Daoy (cell line): ENCODE data around the gene DAB2IP. TPM values are rescaled to one million over a fixed set of nuclear protein-coding genes. Genes with fewer than 3 reads are reported as not detected.

Experiments used
- DNase-seq: peaks from one replicate; pipeline ENCODE4 v3.0.0-alpha.2; 2015; ENCODE audit warnings: low read depth
- total RNA-seq: library from RNA; depleted of rRNA; stranded (reverse); fragments of >200 nt; shearing (Covaris generic); gene quantifications from 2 replicates; pipeline ENCODE4 v1.2.3, GENCODE V29; 2014

DAB2IP gene
- total RNA-seq, 1 experiment from 2014 or later: 15.9 TPM

DNA sequence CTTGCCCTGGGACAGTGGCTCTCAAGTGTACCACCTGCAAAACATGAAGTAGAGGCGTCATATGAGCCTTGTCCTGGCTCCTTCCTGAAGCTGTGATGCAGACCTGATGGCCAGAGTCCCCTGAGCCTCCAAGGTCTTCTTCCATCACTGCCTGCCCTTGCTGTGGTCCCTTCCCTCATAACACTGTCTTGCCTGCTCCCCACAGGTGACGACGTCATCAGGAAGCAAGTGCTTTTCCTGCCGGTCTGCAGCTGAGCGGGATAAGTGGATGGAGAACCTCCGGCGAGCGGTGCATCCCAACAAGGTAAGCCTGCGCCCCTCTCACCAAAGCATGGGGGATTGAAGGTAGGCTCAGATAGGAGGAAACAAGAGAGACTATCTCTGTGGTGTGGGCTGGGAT lies 107.3 kb downstream of the DAB2IP start:
- no peak for DNase-seq

DNA sequence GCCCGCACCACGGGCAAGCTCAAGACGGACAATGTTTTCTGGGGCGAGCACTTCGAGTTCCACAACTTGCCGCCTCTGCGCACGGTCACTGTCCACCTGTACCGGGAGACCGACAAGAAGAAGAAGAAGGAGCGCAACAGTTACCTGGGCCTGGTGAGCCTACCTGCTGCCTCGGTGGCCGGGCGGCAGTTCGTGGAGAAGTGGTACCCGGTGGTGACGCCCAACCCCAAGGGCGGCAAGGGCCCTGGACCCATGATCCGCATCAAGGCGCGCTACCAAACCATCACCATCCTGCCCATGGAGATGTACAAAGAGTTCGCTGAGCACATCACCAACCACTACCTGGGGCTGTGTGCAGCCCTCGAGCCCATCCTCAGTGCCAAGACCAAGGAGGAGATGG lies 108.6 kb downstream of the DAB2IP start:
- no peak for DNase-seq

DNA sequence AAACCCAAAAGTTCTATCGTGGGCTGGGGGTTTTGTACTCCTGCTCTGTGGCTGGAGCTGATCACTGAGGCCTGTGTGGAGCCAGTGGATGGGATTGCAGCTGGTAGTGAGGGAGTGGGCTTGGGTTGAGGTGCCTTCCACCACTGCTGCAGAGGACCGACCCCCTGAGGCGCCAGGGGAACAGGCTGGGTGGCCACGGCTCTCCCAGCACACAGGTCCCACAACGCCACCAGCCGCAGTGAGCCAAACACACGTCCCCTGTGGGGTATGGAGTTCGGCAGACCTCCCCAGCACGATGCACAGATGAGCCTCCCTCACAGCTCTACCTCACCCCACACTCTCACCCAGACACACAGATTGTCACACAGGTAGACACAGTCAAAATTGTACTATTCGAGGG lies 109.1 kb downstream of the DAB2IP start:
- no peak for DNase-seq

DNA sequence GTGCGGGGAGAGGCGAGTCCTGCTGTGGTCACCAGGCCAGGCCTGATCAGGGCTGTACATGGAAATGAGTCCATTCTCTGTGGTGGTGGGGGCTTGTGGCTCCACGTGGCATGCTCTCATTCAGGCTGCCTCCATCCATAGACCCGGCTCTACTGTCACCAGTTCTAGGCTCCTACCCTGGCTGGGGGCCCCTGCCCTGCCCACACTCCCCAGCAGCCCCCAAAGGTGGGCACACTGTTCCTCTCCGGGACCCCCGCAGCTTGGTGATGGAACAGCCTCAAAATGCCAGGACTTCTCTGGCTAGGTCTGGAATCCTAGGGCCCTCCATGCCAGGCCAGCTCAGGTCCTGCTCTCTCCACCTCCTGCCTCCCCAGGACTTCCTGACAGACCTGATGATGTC lies 111.7 kb downstream of the DAB2IP start:
- DNase-seq: no peak

DNA sequence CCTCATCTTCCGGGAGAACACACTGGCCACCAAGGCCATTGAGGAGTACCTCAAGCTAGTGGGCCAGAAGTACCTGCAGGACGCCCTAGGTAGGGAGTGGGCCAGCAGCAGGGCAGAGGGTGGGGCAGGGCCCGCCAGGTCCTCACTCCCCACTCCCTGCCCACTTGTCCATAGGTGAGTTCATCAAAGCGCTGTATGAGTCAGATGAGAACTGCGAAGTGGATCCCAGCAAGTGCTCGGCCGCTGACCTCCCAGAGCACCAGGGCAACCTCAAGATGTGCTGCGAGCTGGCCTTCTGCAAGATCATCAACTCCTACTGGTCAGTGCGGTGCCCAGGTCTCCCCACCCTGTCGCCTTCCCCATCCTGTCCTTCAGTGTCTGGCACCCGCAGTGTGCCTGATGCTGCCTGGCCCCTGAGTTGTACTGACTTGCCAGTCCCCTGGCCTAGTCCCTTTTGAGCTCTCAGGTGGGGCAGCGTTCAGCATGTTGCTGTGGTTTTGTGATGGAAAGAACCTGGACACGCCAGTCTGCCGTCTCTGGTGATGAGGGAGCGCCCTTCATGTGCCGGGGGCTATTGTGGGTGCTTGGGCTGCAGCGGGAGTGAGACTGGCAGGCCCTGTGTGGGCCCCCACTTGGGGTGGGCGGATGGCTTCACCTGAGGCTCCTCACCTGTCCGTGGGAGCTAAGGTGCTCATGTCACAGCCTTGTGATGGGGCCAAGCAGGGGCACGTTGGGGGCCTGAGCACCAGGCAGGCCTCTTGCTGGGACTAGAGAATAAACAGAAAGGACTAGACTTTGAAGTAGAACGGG lies 112.3 kb downstream of the DAB2IP start:
- no peak for DNase-seq

DNA sequence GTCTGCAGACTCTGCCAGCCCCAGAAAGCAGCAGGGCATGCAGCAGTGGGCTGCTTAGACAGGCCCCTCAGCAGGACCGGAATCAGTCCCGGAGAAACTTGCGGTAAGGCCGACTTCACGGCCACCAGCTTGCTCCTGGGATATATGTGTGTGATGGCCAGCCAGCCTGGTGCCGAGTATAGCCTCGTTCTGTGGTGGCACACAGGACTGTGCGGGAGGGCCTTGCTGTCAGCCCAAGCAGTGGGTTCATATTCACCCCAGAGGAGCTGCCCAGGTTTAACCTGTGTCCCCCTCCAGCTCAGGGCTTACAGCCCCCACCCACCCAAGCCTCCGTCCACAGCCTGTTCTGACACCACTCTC lies 112.9 kb downstream of the DAB2IP start:
- DNase-seq: no peak

DNA sequence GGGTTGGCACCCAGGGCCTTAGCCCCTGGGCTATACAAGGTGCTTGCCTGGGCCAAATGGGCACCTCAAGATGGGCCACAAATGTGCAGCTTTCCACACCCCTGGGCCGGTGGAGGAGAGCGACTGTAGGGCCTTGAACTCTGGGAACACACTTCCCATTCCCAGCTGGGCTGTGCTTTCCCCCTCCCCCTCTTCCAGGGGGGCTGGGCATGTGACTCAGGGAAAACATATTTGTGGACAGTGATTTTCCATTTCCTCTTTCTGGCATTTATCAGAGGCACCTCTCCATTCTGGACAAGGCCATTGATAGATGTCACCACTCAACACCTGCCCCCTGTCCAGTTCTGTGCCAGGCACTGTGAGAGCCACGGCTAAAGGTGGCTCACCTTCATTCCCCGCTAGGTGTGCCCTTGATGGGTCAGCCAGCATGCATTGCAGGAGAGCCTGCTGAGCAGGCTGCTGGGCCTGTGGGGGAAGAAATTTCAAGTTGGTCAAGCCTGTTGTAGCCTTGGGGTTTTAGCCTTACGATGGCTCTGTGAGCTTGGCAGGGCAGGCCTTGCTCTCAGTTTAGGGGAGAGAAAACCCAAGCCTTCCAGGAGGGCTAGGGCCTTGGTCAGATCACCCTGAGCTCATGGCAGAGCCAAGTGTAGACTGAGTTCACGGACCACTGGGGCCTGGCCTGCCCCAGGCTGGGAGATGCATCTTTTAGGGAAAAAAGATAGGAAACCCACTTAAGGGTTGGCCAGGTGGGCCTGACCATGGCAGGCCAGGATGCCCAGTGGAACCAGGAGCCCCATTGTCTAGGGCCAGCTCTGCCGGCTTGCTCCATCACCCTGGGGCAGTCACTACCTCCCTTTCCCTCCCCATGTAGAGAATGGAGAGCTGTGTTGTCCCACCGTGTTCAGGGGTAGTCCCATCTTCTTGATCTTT lies 113.9 kb downstream of the DAB2IP start:
- DNase-seq: peak; percentile 70

DNA sequence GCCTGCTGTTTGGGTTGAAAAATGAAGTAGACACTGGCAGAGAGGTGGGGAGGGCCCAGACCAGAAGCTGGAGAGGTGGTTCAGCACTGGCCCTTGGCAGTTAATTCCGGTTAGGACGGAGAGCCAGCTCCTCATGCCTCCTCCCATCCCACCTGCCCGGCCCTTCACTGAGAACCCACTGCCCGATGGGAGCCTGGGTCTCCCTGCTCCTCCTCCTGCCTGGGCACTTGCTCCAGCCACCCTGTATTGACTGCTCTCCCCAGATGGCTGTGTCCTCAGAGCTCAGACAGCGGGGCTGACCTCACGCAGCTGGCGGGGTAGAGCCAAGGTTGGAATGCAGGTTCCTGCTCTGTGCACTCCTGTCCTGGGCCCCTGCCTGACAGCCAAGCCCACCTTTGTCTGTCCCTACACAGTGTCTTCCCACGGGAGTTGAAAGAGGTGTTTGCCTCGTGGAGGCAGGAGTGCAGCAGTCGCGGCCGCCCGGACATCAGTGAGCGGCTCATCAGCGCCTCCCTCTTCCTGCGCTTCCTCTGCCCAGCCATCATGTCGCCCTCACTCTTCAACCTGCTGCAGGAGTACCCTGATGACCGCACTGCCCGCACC lies 114.7 kb downstream of the DAB2IP start:
- no peak for DNase-seq

DNA sequence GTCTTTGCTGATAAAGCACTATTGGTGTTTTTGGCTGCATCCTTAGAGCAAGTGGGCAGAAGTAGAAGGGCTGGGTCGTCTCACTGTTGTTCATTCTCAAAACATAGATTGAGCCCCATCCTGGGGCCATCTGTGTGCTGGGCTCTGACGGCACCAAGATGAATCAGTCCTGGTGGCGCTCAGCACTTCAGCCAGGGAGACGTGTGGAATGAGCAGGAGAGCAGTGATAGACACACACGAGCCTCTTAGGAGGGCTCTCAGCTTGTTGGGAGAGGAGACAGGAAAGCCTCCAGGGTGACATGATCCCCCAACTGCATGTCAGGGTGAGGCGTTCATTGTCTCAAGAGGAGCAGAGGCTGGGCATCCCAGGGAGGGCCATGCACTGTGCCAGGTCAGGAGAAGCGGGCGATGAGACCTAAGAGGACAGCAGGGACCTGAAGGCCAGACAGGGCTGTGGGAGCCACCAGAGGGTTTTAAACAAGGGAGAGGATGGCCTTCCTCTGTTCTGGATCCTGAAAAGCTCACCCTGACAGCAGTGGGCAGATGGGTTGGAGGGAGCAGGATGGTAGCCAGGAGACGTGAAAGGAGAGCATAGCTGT lies 115.8 kb downstream of the DAB2IP start:
- DNase-seq: no peak

DNA sequence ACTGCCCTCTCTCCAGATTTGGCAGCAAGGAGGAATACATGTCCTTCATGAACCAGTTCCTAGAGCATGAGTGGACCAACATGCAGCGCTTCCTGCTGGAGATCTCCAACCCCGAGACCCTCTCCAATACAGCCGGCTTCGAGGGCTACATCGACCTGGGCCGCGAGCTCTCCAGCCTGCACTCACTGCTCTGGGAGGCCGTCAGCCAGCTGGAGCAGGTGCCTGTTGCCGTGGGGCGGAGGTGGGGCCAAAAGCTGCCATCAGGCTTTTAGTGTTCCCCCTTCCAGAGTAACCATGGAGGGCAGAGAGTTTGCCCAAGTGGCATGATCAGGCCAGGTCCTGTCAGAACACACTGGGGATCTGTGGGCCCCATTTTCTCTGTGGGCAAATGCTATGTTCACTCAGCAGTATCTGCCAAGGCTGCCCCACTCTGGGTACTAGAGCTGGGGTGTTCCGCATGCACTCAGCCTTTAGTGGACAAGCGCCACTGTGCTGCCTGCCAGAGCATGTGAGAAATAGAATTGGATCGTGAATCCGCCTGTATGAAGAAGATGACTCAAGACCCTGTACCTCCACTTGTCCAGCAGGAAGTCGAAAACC lies 117.1 kb downstream of the DAB2IP start:
- DNase-seq: no peak

DNA sequence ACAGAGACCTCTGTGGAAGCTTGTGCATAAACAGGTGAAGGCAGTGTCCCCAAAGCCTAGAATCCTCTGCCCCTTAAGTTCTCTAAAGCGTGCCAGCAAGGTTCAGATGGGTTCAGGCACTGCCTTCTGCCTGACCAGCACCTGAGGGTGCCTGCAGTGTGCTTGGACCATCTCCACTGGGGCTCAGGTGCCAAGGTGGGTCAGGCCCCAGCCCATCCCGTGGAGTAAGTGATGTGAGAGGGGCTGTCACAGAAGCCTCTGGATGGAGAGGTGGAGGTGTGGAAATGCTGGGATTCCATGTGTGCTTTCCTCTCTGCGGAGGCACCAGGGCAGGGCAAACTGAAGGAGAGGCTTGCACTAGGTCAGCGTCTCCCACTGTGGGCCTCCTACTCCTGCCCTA lies 118.5 kb downstream of the DAB2IP start:
- no peak for DNase-seq

DNA sequence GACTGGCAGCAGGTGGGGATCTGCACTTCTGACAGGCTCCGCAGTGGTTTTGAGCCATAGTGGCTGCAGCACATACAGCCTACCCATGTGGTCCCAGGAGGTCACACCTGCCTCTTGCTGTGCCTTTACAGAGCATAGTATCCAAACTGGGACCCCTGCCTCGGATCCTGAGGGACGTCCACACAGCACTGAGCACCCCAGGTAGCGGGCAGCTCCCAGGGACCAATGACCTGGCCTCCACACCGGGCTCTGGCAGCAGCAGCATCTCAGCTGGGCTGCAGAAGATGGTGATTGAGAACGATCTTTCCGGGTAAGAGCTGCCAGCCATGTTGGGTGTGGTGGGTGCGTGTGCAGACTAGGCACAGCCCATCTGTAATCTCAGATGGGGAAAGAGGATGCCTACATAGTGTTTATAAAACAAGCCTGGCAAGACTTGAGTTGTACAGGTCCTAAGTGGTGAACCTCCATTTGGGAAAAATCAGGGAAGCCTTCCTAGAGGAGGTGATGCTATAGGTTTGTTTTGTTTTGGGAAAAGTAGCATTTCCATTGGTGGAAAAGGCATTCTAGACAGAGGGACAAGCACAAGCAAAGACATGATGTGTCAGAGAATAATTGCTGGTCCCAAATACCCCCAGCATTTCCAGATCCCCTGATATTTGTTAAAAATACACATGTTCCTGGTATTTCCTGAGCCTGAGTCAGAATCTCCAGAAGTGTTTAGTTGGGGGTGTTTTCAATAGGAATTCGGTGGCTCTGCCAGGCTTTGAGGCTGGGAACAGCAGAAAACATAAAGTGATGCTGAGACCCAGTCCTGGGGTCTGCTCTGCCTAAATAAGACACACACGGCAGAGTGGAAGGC lies 119.2 kb downstream of the DAB2IP start:
- peak; percentile 37 for DNase-seq

DNA sequence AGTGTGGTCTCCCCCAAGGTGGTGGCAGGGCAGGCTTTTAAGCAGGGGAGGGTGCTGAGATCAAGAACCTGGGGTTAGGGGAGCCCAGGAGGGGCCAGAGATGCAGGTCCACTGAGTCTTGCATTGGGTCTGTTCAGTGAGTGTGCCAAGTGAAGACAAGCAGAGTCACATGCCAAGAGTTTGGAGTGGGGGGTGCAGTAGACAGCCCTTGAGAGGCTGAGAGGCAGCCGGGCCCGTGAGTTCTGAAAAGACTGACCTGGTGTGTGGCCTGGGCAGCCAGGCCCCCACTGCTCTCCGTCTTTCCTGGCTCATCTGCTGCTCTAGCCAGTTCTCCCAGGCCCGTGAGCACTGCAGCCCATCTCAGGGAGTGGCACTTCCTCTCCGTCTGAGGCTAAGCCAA lies 120.0 kb downstream of the DAB2IP start:
- no peak for DNase-seq

DNA sequence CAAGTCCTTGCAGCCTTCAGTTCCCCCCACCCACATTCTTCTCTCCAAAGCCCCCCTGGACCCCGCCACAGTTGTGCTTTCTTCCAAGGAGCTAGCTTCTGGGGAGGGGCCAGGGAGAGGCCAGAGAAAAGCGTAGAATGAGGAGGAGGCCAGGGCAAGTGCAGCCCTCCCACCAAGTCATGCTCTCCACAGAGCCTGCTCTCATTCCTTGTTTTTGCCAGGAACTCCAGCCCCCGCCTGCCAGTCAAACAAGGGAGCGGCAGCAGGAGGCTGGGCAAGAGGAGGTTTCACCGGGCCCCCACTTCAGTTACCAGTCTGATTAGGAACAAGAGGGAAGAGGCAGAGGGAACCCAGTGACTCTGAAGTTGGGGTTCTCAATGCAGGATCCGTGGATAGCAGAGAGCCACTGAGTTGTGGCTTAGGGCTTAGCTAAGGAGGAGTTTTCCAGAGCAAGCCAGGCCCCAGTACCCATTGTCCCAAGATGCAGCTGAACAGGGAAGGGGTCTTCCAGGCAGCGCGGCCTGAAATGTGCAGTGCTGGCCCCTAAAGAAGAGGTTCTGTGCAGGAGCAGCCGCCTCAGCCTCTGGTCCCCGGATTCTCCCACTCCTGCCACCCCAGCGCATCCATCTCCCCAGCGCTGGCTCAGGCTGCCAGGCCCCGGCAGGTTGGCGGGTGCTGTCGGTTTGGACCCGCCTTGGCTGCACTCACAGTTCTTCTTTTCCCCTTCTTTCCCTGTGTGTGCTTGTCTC lies 120.6 kb downstream of the DAB2IP start:
- no peak for DNase-seq

DNA sequence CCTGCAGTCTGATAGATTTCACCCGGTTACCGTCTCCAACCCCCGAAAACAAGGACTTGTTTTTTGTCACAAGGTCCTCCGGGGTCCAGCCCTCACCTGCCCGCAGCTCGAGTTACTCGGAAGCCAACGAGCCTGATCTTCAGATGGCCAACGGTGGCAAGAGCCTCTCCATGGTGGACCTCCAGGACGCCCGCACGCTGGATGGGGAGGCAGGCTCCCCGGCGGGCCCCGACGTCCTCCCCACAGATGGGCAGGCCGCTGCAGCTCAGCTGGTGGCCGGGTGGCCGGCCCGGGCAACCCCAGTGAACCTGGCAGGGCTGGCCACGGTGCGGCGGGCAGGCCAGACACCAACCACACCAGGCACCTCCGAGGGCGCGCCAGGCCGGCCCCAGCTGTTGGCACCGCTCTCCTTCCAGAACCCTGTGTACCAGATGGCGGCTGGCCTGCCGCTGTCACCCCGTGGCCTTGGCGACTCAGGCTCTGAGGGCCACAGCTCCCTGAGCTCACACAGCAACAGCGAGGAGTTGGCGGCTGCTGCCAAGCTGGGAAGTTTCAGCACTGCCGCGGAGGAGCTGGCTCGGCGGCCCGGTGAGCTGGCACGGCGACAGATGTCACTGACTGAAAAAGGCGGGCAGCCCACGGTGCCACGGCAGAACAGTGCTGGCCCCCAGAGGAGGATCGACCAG lies 121.3 kb downstream of the DAB2IP start:
- no peak for DNase-seq

DNA sequence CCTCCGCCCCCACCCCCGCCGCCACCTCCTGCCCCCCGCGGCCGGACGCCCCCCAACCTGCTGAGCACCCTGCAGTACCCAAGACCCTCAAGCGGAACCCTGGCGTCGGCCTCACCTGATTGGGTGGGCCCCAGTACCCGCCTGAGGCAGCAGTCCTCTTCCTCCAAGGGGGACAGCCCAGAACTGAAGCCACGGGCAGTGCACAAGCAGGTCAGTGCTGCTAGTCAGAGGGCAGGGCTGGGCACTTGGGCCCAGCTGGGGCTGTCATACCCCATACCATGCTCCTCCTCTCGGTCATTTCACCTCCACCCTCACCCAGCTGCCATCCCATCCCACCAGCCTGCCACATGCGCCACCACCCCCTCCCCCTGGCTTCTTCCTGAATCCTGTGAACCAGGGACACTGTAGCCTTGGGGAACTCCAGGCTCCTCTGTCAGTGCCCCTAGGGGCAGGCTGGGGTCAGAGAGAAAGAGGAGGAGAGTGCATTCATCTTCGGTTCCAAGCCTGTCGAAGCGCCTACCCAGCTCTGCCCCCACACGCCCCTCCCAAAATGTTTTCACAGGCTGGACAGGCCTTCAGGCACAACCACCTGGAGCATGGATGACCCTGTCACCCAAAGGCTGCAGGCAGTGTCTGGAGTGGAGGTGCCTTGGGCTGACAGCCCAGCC lies 122.0 kb downstream of the DAB2IP start:
- no peak for DNase-seq

DNA sequence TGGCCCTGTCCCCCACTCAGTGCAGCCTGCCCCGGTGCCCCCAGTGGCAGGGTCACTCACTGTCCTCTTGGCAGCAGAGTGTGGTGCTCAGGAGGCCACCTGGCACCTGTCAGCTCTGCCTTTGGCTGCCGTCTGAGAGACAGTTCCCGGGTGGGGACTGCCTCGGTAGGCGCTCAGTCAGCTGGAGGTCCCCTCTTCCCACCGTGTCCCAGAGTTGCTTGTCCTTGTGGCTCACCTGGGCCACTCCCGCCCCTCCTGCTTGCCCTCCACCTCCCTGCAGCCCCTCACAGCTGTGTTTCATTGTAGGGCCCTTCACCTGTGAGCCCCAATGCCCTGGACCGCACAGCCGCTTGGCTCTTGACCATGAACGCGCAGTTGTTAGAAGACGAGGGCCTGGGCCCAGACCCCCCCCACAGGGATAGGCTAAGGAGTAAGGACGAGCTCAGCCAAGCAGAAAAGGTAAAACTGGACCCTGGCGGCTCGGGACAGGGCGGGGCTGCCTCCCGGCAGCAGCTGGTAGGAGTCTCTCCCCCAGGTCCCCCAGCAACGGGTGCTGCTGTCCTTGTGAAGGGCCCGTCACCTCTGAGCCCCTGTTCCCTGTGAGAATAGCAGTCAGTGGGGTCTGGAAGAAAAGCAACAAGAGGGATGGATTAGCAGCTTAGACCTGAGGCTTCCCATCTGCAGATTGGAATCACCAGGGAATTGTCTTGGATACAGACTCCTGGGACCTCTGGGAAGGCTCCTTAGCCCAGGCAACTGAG lies 122.7 kb downstream of the DAB2IP start:
- no peak for DNase-seq
